Endothelial cell of umbilical vein (primary cell): ENCODE data around the gene ZNF423. TPM values are rescaled to one million over a fixed set of nuclear protein-coding genes. Genes with fewer than 3 reads are reported as not detected.

Experiments
- BruUV-seq: library from RNA; stranded (reverse); fragments of 400-500 nt; replicated peaks from 2 replicates; lab custom pipeline; 2021; lab: Mats Ljungman, UMichigan
- CTCF ChIA-PET: fragments of 300-600, 350-600 bp; sonication (Branson Sonifier 250); formaldehyde crosslinking; loops from one replicate; lab custom pipeline; 2021; ENCODE audit warnings: antibody characterized with exemption, inconsistent platforms; lab: Charles Lee
- POLR2A ChIA-PET: fragments of 300-600, 350-600 bp; sonication (Branson Sonifier 250); formaldehyde crosslinking; loops from one replicate; lab custom pipeline; 2021; ENCODE audit warnings: antibody characterized with exemption, inconsistent platforms; lab: Charles Lee
- DNase-seq: peaks from one replicate; pipeline ENCODE4 v3.0.0-alpha.2; 2011; ENCODE audit warnings: low read depth, low spot score
- FAIRE-seq: peaks from 2 replicates; lab custom pipeline; 2011; peaks lifted over from hg19 to GRCh38; lab: Jason Lieb, UNC
- H2AFZ ChIP-seq: 2 replicates; pipeline ENCODE4 v1.6.0; 2012; ENCODE audit warnings: low read depth, low read length, control low read depth, inconsistent platforms
- H3K27ac ChIP-seq: 2 replicates; pipeline ENCODE4 v1.5.1; 2011; ENCODE audit warnings: low read depth, mild to moderate bottlenecking, control low read depth, low read length, moderate library complexity; ENCODE audit not compliant: insufficient read depth
- H3K27me3 ChIP-seq, 2 experiments: 2 replicates each; pipeline versions ENCODE4 v1.6.0 to v1.6.1; 2011; ENCODE audit warnings: low read length in 2 of 2, mixed read lengths in 1 of 2; ENCODE audit not compliant: control insufficient read depth in 2 of 2, insufficient read depth in 2 of 2
- H3K36me3 ChIP-seq, 2 experiments: 2 replicates in 1 of 2; 3 replicates in 1 of 2; pipeline ENCODE4 v1.5.1; 2011; ENCODE audit warnings: low read length in 2 of 2, mild to moderate bottlenecking in 1 of 2, moderate library complexity in 1 of 2; ENCODE audit not compliant: control insufficient read depth in 2 of 2, insufficient read depth in 2 of 2; ENCODE audit errors: extremely low read depth in 1 of 2
- H3K4me1 ChIP-seq: 3 replicates; pipeline ENCODE4 v1.5.1; 2011; ENCODE audit warnings: mild to moderate bottlenecking, low read length; ENCODE audit not compliant: control insufficient read depth, insufficient read depth; ENCODE audit errors: extremely low read depth
- H3K4me2 ChIP-seq: 2 replicates; pipeline ENCODE4 v1.6.1; 2011; ENCODE audit warnings: low read length, control low read depth, mixed read lengths; ENCODE audit not compliant: insufficient read depth
- H3K4me3 ChIP-seq, 3 experiments: fragments of 200-600 bp in 1 of 3; sonication (generic), shearing (Covaris generic) in 1 of 3; replicated peaks in 1 of 3; 2 replicates each; pipeline ENCODE4 v1.5.1; 2011 to 2016; ENCODE audit warnings: control low read depth in 3 of 3, low read length in 3 of 3, mild to moderate bottlenecking in 2 of 3, inconsistent platforms in 1 of 3, low read depth in 1 of 3, moderate library complexity in 1 of 3; ENCODE audit not compliant: insufficient read depth in 1 of 3
- H3K79me2 ChIP-seq: 2 replicates; pipeline ENCODE4 v1.6.0; 2012; ENCODE audit warnings: low read length, inconsistent platforms; ENCODE audit not compliant: control insufficient read depth, insufficient read depth
- H3K9ac ChIP-seq: replicated peaks from 2 replicates; pipeline ENCODE3; 2011; ENCODE audit warnings: low read length, control low read depth; ENCODE audit not compliant: insufficient read depth; ENCODE audit errors: extremely low read depth
- H3K9me1 ChIP-seq: replicated peaks from 3 replicates; pipeline ENCODE4 v1.6.0; 2011; ENCODE audit warnings: mild to moderate bottlenecking, low read length; ENCODE audit not compliant: control insufficient read depth, insufficient read depth; ENCODE audit errors: extremely low read depth
- H3K9me3 ChIP-seq: replicated peaks from 2 replicates; pipeline ENCODE4 v1.5.1; 2012; ENCODE audit warnings: low read length, inconsistent platforms; ENCODE audit not compliant: control insufficient read depth, insufficient read depth
- H4K20me1 ChIP-seq: replicated peaks from 2 replicates; pipeline ENCODE3; 2011; ENCODE audit warnings: mild to moderate bottlenecking, low read length; ENCODE audit not compliant: control insufficient read depth, insufficient read depth; ENCODE audit errors: extremely low read depth
- EZH2 ChIP-seq: IDR thresholded peaks from 2 replicates; pipeline ENCODE4 v1.6.1; 2012; ENCODE audit warnings: borderline replicate concordance, low read depth, mild to moderate bottlenecking, moderate library complexity, low read length, inconsistent platforms; ENCODE audit not compliant: severe bottlenecking
- FOS ChIP-seq: IDR thresholded peaks from 2 replicates; pipeline ENCODE4 v1.6.1; 2011; ENCODE audit warnings: mild to moderate bottlenecking, low read length, moderate library complexity, borderline replicate concordance; ENCODE audit not compliant: insufficient read depth
- GATA2 ChIP-seq: IDR thresholded peaks from 2 replicates; pipeline ENCODE4 v1.7.0; 2011; ENCODE audit warnings: low read depth, mild to moderate bottlenecking, moderate library complexity, mixed read lengths, low read length; ENCODE audit not compliant: insufficient read length, insufficient read depth
- JUN ChIP-seq: IDR thresholded peaks from 2 replicates; pipeline ENCODE4 v1.6.1; 2011; ENCODE audit warnings: borderline replicate concordance, low read depth; ENCODE audit not compliant: insufficient read length, insufficient read depth
- MYC ChIP-seq: IDR thresholded peaks from one replicate; pipeline ENCODE4 v1.6.1; 2011; ENCODE audit warnings: mild to moderate bottlenecking, low read depth, low read length
- POLR2A ChIP-seq: IDR thresholded peaks from 2 replicates; pipeline ENCODE4 v1.6.1; 2012; ENCODE audit warnings: low read depth, mild to moderate bottlenecking, control low read depth, low read length
- POLR2AphosphoS5 ChIP-seq: IDR thresholded peaks from 2 replicates; pipeline ENCODE4 v1.6.1; 2012; ENCODE audit warnings: low read depth, mild to moderate bottlenecking, control low read depth, low read length, moderate library complexity; ENCODE audit not compliant: insufficient read depth
- dilution Hi-C: fragments of 300-500 bp; cut with MboI; formaldehyde crosslinking; loops from one replicate; pipeline ENCODE4 v1.15.0; 2019; ENCODE audit warnings: low sequenced_read_pairs; ENCODE audit not compliant: extremely low pct_ligation_motif_present
- intact Hi-C: fragments of 100-400 bp; cut with micrococcal nuclease; formaldehyde crosslinking; loops from one replicate; pipeline ENCODE4 v1.10.0; 2022
- polyA plus RNA-seq, 4 experiments: library from polyadenylated mRNA; depleted of rRNA in 3 of 4; stranded (reverse) in 3 of 4; unstranded in 1 of 4; fragments of >200 nt; gene quantifications; 2 replicates each; pipeline versions ENCODE4 v1.2.1 to v1.2.3, GENCODE V29; 2011 to 2012; ENCODE audit warnings: missing spikeins in 1 of 4
- total RNA-seq: library from RNA; stranded (reverse); gene quantifications from 2 replicates; pipeline ENCODE4 v1.2.3, GENCODE V29; 2021
- TF ChIP-seq, protein P1 (sequence below): IDR thresholded peaks from 2 replicates; pipeline ENCODE4 v1.6.1; 2011; ENCODE audit not compliant: insufficient read depth, insufficient read length
- TF ChIP-seq, protein P2 (sequence below), 2 donors: IDR thresholded peaks; 1 replicate in 1 of 2; 2 replicates in 1 of 2; pipeline ENCODE4 v1.5.1; 2011; ENCODE audit warnings: low read length in 2 of 2, mild to moderate bottlenecking in 2 of 2, moderate library complexity in 2 of 2, control low read depth in 1 of 2, inconsistent platforms in 1 of 2, low read depth in 1 of 2; ENCODE audit not compliant: insufficient read depth in 1 of 2; ENCODE audit errors: extremely low read depth in 1 of 2

ZNF423 gene
- total and polyA plus RNA-seq, 2 donors (not counting 3 experiments of a cell fraction or from before 2014, with no cell fraction given), result 2.2 to 8.1 TPM

GRCh38 chr16:49904348-49905062, 48.6 kb upstream of the ZNF423 start:
- H3K4me3 ChIP-seq, result no peak overlapping the region
- no peak overlapping the region for H3K27ac ChIP-seq
- H3K9ac ChIP-seq, result no peak overlapping the region
- H4K20me1 ChIP-seq, result no peaks in the 10 kb centered on the region
- BruUV-seq, result no TSS peak
- no peaks in the 10 kb centered on the region for H3K27me3 ChIP-seq
- no peaks in the 10 kb centered on the region for H3K4me1 ChIP-seq
- H2AFZ ChIP-seq, result no peak overlapping the region
- dilution Hi-C loops (no loop called here), intact Hi-C loops (no loop called here)
- H3K9me3 ChIP-seq, result no peaks in the 10 kb centered on the region
- TF ChIP-seq, protein P1, sequence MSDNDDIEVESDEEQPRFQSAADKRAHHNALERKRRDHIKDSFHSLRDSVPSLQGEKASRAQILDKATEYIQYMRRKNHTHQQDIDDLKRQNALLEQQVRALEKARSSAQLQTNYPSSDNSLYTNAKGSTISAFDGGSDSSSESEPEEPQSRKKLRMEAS, result no peak
- TF ChIP-seq MYC (no peak), POLR2A (no peak), GATA2 (no peak), JUN (no peak), EZH2 (no peak), FOS (no peak), POLR2AphosphoS5 (no peak)
- TF ChIP-seq, protein P2, sequence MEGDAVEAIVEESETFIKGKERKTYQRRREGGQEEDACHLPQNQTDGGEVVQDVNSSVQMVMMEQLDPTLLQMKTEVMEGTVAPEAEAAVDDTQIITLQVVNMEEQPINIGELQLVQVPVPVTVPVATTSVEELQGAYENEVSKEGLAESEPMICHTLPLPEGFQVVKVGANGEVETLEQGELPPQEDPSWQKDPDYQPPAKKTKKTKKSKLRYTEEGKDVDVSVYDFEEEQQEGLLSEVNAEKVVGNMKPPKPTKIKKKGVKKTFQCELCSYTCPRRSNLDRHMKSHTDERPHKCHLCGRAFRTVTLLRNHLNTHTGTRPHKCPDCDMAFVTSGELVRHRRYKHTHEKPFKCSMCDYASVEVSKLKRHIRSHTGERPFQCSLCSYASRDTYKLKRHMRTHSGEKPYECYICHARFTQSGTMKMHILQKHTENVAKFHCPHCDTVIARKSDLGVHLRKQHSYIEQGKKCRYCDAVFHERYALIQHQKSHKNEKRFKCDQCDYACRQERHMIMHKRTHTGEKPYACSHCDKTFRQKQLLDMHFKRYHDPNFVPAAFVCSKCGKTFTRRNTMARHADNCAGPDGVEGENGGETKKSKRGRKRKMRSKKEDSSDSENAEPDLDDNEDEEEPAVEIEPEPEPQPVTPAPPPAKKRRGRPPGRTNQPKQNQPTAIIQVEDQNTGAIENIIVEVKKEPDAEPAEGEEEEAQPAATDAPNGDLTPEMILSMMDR (IDR thresholded peaks at IDR 0.05; ENCODE audit: extremely low read depth in 1 of 2, insufficient read depth in 1 of 2, low read depth in 1 of 2, low read length in 2 of 2), result no peak
- DNase-seq (no peak), FAIRE-seq (no peak)
- no peak overlapping the region for H3K4me2 ChIP-seq
- H3K79me2 ChIP-seq, result no peaks in the 10 kb centered on the region
- no peaks in the 10 kb centered on the region for H3K9me1 ChIP-seq
- ChIA-PET POLR2A (no interaction called here), CTCF (no interaction called here)
- no peaks in the 10 kb centered on the region for H3K36me3 ChIP-seq
